Measurements from ENCODE around the gene ULK4.

Gene ULK4

DNA sequence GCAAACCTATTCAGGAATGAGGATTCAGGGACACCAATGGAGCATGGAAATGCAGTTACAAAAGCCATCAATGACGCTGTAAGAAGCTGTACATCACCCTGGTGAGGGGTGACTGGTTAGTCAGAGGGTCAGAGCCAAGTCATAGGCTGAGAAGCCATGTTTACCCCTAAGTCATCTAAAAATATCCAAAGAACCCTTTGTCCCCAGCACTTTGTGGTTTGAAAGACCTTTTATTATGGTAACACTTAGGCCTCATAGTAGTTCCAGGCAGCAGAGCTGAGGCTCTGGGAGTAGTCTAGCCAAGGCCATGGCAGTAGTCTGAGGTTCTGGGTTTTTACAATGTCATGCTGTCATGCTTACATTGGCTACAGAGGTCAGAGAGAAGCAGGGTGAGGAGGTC, 631.4 kb downstream of the ULK4 start:
- no peak for DNase-seq (ENCODE audit: low spot score)

DNA sequence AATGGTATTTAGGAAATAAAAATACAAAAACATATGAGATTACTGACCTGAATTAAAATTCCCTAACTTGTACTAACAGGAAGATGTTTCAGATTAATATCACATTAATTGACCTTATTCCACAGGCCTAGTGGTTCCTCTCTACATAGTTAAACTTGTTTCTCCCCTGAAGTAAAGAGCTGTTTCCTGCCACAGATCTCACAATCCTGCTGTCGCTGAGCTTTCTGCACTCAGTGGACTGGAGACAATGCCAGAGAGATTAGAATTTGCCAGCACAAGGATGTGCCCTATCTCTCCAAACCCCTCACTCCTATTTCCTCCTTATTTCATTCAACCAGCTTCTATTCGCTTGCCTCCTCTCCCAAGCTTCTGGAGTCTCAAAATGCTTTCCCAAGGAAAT, 632.0 kb downstream of the ULK4 start:
- no peak for DNase-seq (ENCODE audit: low spot score)
- TF ChIP-seq, protein P1, sequence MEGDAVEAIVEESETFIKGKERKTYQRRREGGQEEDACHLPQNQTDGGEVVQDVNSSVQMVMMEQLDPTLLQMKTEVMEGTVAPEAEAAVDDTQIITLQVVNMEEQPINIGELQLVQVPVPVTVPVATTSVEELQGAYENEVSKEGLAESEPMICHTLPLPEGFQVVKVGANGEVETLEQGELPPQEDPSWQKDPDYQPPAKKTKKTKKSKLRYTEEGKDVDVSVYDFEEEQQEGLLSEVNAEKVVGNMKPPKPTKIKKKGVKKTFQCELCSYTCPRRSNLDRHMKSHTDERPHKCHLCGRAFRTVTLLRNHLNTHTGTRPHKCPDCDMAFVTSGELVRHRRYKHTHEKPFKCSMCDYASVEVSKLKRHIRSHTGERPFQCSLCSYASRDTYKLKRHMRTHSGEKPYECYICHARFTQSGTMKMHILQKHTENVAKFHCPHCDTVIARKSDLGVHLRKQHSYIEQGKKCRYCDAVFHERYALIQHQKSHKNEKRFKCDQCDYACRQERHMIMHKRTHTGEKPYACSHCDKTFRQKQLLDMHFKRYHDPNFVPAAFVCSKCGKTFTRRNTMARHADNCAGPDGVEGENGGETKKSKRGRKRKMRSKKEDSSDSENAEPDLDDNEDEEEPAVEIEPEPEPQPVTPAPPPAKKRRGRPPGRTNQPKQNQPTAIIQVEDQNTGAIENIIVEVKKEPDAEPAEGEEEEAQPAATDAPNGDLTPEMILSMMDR (IDR thresholded peaks at IDR 0.05; ENCODE audit: extremely low read depth, missing control alignments) = no peak

More for the DNA sequence above, 631.4 kb downstream of the ULK4 start:
- TF ChIP-seq, protein P1 (IDR thresholded peaks at IDR 0.05; ENCODE audit: extremely low read depth, missing control alignments) = no peak

DNA sequence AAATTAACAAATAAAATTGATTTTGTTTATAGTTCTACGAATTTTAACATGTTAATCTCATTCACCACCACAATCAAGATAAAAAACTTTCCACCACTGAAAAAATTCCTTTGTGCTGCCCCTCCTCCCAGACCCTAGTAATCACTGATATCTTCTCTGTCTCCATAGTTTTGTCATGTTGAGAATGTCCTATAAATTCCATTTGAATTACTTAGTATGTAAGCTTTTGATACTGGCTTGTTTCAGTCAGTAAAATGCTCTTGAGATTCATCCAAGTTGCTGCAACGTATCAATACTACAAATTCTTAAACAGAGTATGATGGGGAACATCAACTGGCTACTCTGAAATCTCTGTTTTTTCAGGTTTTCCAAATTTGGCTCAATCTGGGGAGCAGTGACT, 633.0 kb downstream of the ULK4 start:
- no peak for DNase-seq (ENCODE audit: low spot score)
- TF ChIP-seq, protein P1 (IDR thresholded peaks at IDR 0.05; ENCODE audit: extremely low read depth, missing control alignments) = no peak

DNA sequence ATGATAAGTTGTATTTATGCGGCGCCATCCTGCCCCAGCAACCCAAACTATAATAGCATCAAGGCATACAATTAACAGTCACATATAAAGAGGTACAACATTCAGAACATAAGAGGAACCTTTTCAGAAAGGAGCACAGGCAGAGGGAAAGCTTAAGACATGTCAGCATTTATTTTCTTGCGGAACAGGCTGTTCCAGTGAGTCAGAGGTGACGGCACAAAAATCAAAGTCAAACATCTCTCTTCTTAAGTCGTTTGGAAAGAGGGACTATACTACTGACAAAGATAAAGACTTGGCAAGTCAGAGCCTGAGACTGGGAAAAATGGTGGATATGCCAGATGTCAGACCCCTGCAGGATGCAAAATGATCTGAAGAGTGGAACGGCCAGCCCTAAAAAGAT, 634.2 kb downstream of the ULK4 start:
- TF ChIP-seq, protein P1 (IDR thresholded peaks at IDR 0.05; ENCODE audit: extremely low read depth, missing control alignments) = no peak
- DNase-seq (ENCODE audit: low spot score) = no peak

DNA sequence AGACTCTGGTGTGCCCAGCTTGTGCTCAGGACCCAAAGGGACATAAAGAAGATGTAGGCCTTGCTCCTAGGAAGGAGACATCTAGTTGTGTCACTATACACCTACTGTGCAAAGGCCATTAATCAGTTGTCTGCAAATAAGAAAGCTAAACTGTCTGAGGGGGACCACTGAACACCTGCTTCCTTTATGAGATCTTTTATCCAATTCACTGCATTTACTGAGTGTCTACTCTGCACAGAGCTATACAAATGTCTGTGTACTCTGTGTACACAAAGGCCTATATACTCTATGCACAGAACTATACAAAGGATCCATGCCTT, 637.8 kb downstream of the ULK4 start:
- TF ChIP-seq, protein P1 (IDR thresholded peaks at IDR 0.05; ENCODE audit: extremely low read depth, missing control alignments) = no peak
- no peak for DNase-seq (ENCODE audit: low spot score)

DNA sequence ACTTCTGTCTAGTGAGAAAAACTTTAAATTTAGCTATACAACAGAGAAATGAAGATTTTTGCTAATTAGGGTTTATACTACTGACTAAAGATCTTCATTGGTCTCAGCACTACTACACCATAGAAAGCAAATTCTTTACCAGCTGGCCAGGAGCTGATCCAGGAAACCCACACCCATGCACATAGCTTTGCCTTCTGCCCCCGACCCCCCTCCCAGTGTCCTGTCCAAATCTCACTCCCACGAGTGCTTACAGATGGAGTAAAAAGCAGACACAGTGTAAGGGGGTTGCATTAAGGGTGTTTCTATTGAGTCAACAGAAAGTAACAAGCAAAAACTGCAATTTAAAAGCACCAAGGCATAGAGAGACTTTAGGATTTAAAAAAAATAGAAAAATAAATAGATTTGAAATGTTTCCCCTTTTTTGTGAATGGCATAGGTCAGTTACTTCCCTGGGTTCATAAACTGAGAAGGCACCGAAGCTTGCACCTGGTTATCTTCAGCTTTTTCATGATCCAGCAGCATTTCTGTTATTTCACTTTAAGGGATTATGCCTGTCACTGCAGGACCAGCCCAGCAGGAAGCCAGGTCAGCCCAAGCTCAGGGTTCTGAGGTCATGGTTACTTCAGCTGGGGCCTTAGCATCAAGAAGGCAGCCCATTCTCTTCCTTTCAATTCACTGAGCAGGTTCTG, 638.3 kb downstream of the ULK4 start:
- TF ChIP-seq, protein P1 (IDR thresholded peaks at IDR 0.05; ENCODE audit: extremely low read depth, missing control alignments) = no peak
- no peak for DNase-seq (ENCODE audit: low spot score)

DNA sequence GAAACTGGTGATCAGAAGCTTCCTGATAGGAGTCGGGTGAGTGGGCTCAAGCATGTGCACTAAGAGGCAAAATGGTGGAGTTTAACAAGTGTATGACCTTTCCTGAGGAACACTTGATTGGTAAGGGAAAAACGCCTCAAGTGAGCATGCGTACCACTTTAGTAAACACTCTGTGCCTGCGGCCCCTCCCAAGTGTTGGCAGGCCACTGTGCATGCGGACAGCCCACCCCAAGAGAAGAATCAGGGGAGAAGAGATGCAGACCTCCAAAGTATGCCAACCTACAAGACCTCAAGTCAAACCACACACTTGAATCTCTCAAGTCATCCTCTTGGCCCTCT, 640.3 kb downstream of the ULK4 start:
- TF ChIP-seq, protein P1 (IDR thresholded peaks at IDR 0.05; ENCODE audit: extremely low read depth, missing control alignments) = no peak
- DNase-seq (ENCODE audit: low spot score) = no peak

All from GM20000 (cell line).